Measurements from ENCODE around the gene CCDC134. TPM values are rescaled to one million over a fixed set of nuclear protein-coding genes. Genes with fewer than 3 reads are reported as not detected.

Gene CCDC134
- total RNA-seq, 1 experiment from 2014 or later = 16.7 TPM

DNA sequence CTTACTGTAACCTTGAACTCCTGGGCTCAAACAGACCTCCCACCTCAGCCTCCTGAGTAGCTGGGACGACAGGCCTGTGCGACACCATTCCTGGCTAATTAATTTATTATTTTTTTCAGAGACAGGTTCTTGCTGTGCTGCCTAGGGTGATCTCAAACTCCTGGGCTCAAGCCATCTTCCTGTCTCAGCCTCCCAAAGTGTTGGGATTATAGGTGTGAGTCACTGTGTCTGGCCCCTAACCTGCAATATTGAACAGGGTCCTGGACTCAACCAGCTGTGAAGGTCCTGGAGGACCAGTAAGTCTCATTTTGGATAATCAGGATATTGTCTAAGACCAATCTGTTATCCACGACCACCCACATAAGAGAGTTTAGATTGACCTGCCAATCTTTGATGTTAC, 15.2 kb downstream of the CCDC134 start:
- Histone ChIP-seq H3K4me1 (ENCODE audit: control insufficient read depth, insufficient read depth, low read length) (no peaks in the 10 kb centered on the region), H3K36me3 (ENCODE audit: control insufficient read depth, insufficient read depth, low read length) (no peaks in the 10 kb centered on the region), H3K27me3 (ENCODE audit: control insufficient read depth, insufficient read depth, low read length) (no peaks in the 10 kb centered on the region), H3K9me3 (ENCODE audit: control insufficient read depth, insufficient read depth, low read depth, low read length) (no peaks in the 10 kb centered on the region), H3K27ac (ENCODE audit: low read length) (no peak overlapping the region), H3K4me3 (ENCODE audit: low read depth in 2 of 2, low read length in 2 of 2) (no peak overlapping the region)
- ATAC-seq (no peak), DNase-seq (ENCODE audit: low read depth, low spot score) (no peak)
- BruUV-seq (replicated peaks) = no TSS peak
- intact Hi-C loops (cut with micrococcal nuclease; ENCODE audit: unreplicated experiment) (no loop called here), in situ Hi-C loops (cut with HindIII; ENCODE audit: low pct_unique_long_range_greater_than_20kb, low sequenced_read_pairs) (no loop called here)
- ChIA-PET CTCF (no interaction called here), POLR2A (interaction anchor here (0.7 kb wide), 1 partner anchor 10 kb away, joined by 15 read pairs; no protein-coding TSS in a partner anchor)
- TF ChIP-seq POLR2AphosphoS5 (IDR thresholded peaks at IDR 0.05; ENCODE audit: low read depth, low read length) = no peak
- TF ChIP-seq, protein P1, sequence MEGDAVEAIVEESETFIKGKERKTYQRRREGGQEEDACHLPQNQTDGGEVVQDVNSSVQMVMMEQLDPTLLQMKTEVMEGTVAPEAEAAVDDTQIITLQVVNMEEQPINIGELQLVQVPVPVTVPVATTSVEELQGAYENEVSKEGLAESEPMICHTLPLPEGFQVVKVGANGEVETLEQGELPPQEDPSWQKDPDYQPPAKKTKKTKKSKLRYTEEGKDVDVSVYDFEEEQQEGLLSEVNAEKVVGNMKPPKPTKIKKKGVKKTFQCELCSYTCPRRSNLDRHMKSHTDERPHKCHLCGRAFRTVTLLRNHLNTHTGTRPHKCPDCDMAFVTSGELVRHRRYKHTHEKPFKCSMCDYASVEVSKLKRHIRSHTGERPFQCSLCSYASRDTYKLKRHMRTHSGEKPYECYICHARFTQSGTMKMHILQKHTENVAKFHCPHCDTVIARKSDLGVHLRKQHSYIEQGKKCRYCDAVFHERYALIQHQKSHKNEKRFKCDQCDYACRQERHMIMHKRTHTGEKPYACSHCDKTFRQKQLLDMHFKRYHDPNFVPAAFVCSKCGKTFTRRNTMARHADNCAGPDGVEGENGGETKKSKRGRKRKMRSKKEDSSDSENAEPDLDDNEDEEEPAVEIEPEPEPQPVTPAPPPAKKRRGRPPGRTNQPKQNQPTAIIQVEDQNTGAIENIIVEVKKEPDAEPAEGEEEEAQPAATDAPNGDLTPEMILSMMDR (IDR thresholded peaks at IDR 0.05) = no peak
- TF ChIP-seq TCF7L2 (IDR thresholded peaks at IDR 0.05; ENCODE audit: low read depth, low read length) = no peak
- TF ChIP-seq, protein P2, sequence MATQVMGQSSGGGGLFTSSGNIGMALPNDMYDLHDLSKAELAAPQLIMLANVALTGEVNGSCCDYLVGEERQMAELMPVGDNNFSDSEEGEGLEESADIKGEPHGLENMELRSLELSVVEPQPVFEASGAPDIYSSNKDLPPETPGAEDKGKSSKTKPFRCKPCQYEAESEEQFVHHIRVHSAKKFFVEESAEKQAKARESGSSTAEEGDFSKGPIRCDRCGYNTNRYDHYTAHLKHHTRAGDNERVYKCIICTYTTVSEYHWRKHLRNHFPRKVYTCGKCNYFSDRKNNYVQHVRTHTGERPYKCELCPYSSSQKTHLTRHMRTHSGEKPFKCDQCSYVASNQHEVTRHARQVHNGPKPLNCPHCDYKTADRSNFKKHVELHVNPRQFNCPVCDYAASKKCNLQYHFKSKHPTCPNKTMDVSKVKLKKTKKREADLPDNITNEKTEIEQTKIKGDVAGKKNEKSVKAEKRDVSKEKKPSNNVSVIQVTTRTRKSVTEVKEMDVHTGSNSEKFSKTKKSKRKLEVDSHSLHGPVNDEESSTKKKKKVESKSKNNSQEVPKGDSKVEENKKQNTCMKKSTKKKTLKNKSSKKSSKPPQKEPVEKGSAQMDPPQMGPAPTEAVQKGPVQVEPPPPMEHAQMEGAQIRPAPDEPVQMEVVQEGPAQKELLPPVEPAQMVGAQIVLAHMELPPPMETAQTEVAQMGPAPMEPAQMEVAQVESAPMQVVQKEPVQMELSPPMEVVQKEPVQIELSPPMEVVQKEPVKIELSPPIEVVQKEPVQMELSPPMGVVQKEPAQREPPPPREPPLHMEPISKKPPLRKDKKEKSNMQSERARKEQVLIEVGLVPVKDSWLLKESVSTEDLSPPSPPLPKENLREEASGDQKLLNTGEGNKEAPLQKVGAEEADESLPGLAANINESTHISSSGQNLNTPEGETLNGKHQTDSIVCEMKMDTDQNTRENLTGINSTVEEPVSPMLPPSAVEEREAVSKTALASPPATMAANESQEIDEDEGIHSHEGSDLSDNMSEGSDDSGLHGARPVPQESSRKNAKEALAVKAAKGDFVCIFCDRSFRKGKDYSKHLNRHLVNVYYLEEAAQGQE (IDR thresholded peaks at IDR 0.05; ENCODE audit: insufficient read depth in 1 of 2, low read depth in 2 of 2, low read length in 1 of 2) = no peak
- no peak for TF ChIP-seq SIN3A (IDR thresholded peaks at IDR 0.05; ENCODE audit: borderline replicate concordance, insufficient read depth, low read depth, low read length)

DNA sequence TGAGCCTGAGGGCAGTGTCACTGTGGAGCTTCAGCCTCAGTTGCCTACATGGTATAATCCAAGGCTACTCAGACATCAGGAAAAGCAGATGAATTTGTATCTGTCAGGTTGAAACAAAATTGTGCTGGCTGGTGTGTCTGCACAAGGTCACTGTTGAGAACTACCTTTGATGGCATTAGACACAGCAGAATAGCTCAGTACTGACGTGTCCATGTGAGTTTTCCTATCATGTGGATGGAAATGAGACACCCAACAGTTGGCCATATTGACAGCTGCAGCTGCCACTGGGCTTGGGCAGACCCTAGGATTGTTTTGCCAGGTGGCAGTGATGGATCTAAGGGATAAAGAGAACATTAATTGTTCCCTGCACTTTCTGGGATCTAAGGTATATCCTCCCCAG, 15.8 kb downstream of the CCDC134 start:
- Histone ChIP-seq H3K27me3 (ENCODE audit: control insufficient read depth, insufficient read depth, low read length) (no peaks in the 10 kb centered on the region), H3K4me1 (ENCODE audit: control insufficient read depth, insufficient read depth, low read length) (no peaks in the 10 kb centered on the region), H3K9me3 (ENCODE audit: control insufficient read depth, insufficient read depth, low read depth, low read length) (no peaks in the 10 kb centered on the region), H3K36me3 (ENCODE audit: control insufficient read depth, insufficient read depth, low read length) (no peaks in the 10 kb centered on the region), H3K4me3 (ENCODE audit: low read depth in 2 of 2, low read length in 2 of 2) (no peak overlapping the region), H3K27ac (ENCODE audit: low read length) (no peak overlapping the region)
- DNase-seq (ENCODE audit: low read depth, low spot score) = no peak
- no TSS peak for BruUV-seq (replicated peaks)
- POLR2A ChIA-PET = no interaction called here
- ATAC-seq = no peak
- intact Hi-C loops (cut with micrococcal nuclease; ENCODE audit: unreplicated experiment) = no loop called here
- CTCF ChIA-PET = no interaction called here
- TF ChIP-seq, protein P2 (IDR thresholded peaks at IDR 0.05; ENCODE audit: insufficient read depth in 1 of 2, low read depth in 2 of 2, low read length in 1 of 2) = no peak
- TF ChIP-seq, protein P1 (IDR thresholded peaks at IDR 0.05) = no peak
- TF ChIP-seq TCF7L2 (IDR thresholded peaks at IDR 0.05; ENCODE audit: low read depth, low read length) (no peak), SIN3A (IDR thresholded peaks at IDR 0.05; ENCODE audit: borderline replicate concordance, insufficient read depth, low read depth, low read length) (no peak), POLR2AphosphoS5 (IDR thresholded peaks at IDR 0.05; ENCODE audit: low read depth, low read length) (no peak)
- in situ Hi-C loops (cut with HindIII; ENCODE audit: low pct_unique_long_range_greater_than_20kb, low sequenced_read_pairs) = no loop called here
